Right lobe of liver (tissue), 4 donors: Measurements from ENCODE around the gene SPINDOC.

Experiments used
- CTCF ChIP-seq, 4 donors: fragments of 200-600 bp in 3 of 4; fragments of 450-650 bp in 1 of 4; IDR thresholded peaks; one replicate each; pipeline versions ENCODE4 v1.5.1 to v1.8.0; 2016 to 2022; ENCODE audit warnings: antibody characterized with exemption in 4 of 4, mild to moderate bottlenecking in 2 of 4
- POLR2A ChIP-seq: fragments of 450-650 bp; IDR thresholded peaks from one replicate; pipeline ENCODE4 v1.6.1; 2017; ENCODE audit warnings: antibody characterized with exemption, mild to moderate bottlenecking
- donor health status: DM: no; HTN: no; CAD: no.
- donor health status: DM: no; HTN: no; CAD: no.
- donor health status: DM: no; HTN: yes; CAD: no.

GRCh38 chr11:63770763-63771162, 42.5 kb upstream of the SPINDOC start:
- TF ChIP-seq CTCF (IDR thresholded peaks at IDR 0.05), result no peak
- TF ChIP-seq POLR2A, result no peak
